Activated CD8-positive, alpha-beta T cell treated with anti-CD3 and anti-CD28 coated beads for 36 hours (primary cell): ENCODE data around the gene LYRM9. TPM values are rescaled to one million over a fixed set of nuclear protein-coding genes. Genes with fewer than 3 reads are reported as not detected.
"Not testable (repeated sequence)": the region's sequence is repeated elsewhere in the genome, so short reads cannot be mapped to it uniquely, and the experiment has no call there.

Source experiments
- ATAC-seq: fragments of 200-7000 bp; cut with Tn5 transposase; one replicate; pipeline ENCODE4 v1.10.0; 2021; ENCODE audit warnings: mild to moderate bottlenecking, moderate library complexity
- CTCF ChIA-PET: fragments of 350-600 bp; sonication (Branson Sonifier 250); formaldehyde crosslinking; loops from one replicate; lab custom pipeline; 2021; ENCODE audit warnings: antibody characterized with exemption; lab: Charles Lee
- POLR2A ChIA-PET: fragments of 350-600 bp; sonication (Branson Sonifier 250); formaldehyde crosslinking; loops from one replicate; lab custom pipeline; 2021; ENCODE audit warnings: antibody characterized with exemption; lab: Charles Lee
- DNase-seq: peaks from one replicate; pipeline ENCODE4 v3.0.0-alpha.2; 2020
- H3K27ac Mint-ChIP-seq: one replicate; pipeline ENCODE4 v1.8.0; 2021; ENCODE audit warnings: mild to moderate bottlenecking, mixed read lengths
- H3K27me3 Mint-ChIP-seq: one replicate; pipeline ENCODE4 v1.8.0; 2021; ENCODE audit warnings: mixed read lengths
- H3K36me3 Mint-ChIP-seq: one replicate; pipeline ENCODE4 v1.8.0; 2021; ENCODE audit warnings: low read depth, mixed read lengths
- H3K4me1 Mint-ChIP-seq: one replicate; pipeline ENCODE4 v1.8.0; 2021; ENCODE audit warnings: low read depth, mixed read lengths
- H3K4me3 Mint-ChIP-seq: one replicate; pipeline ENCODE4 v1.8.0; 2021; ENCODE audit warnings: mild to moderate bottlenecking, moderate library complexity, mixed read lengths
- H3K9me3 Mint-ChIP-seq: one replicate; pipeline ENCODE4 v1.8.0; 2021; ENCODE audit warnings: mixed read lengths
- intact Hi-C: fragments of 100-400 bp; cut with micrococcal nuclease; formaldehyde crosslinking; loops from one replicate; pipeline ENCODE4 v1.10.0; 2022
- total RNA-seq, 2 experiments: library from RNA; stranded (reverse); gene quantifications; one replicate each; pipeline ENCODE4 v1.2.3, GENCODE V29; 2021
- TF ChIP-seq, protein P1 (sequence below): fragments of 200-600 bp; IDR thresholded peaks from one replicate; pipeline ENCODE4 v1.8.0; 2022; ENCODE audit warnings: antibody characterized with exemption, mild to moderate bottlenecking

LYRM9 gene
- total RNA-seq, 2 experiments from 2014 or later = 3.1 to 3.5 TPM

- CTCF ChIA-PET = interaction anchor here (1.2 to 3.2 kb wide), 4 partner anchors 31 to 44 kb away, joined by 3 to 14 read pairs (median 8); no protein-coding TSS in a partner anchor
- intact Hi-C loops = loop anchor here (5.0 kb wide), 1 partner anchor 43 kb away; the partner anchor contains the start of gene LYRM9
- Mint-ChIP-seq H3K27ac (no peak overlapping the region), H3K27me3 (peaks cover 6% of the 10 kb centered on the region), H3K9me3 (peaks cover 3% of the 10 kb centered on the region), H3K36me3 (no peaks in the 10 kb centered on the region), H3K4me1 (peaks cover 20% of the 10 kb centered on the region), H3K4me3 (no peak overlapping the region)
- DNase-seq = no peak
- POLR2A ChIA-PET = no interaction called here
- ATAC-seq = no peak
- TF ChIP-seq, protein P1, sequence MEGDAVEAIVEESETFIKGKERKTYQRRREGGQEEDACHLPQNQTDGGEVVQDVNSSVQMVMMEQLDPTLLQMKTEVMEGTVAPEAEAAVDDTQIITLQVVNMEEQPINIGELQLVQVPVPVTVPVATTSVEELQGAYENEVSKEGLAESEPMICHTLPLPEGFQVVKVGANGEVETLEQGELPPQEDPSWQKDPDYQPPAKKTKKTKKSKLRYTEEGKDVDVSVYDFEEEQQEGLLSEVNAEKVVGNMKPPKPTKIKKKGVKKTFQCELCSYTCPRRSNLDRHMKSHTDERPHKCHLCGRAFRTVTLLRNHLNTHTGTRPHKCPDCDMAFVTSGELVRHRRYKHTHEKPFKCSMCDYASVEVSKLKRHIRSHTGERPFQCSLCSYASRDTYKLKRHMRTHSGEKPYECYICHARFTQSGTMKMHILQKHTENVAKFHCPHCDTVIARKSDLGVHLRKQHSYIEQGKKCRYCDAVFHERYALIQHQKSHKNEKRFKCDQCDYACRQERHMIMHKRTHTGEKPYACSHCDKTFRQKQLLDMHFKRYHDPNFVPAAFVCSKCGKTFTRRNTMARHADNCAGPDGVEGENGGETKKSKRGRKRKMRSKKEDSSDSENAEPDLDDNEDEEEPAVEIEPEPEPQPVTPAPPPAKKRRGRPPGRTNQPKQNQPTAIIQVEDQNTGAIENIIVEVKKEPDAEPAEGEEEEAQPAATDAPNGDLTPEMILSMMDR = no peak
Measured at GRCh38 chr17:27849474-27850185, 43.5 kb downstream of the LYRM9 start.

DNA sequence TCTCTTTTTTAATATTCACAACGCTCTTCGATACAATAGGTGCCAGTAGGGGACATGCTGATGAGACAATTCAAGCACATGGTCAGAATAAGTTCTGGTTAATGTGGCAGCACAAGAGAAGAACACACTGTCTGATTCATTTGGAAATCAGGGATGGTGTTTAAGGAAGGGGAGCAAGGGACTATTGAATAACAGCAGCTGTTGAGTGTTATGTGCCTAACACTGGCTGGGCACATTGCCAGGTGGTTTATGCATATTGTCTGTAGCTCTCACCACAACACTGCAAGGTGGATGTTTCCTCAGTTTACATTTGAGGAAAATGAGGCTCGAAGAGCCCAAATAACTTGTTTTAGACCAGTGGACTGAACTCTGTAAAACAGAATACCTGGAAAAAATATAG, 44.2 kb downstream of the LYRM9 start:
- POLR2A ChIA-PET = no interaction called here
- intact Hi-C loops = loop anchor here (5.0 kb wide), 1 partner anchor 43 kb away; the partner anchor contains the start of gene LYRM9
- peaks cover 3% of the 10 kb centered on the region for H3K9me3 Mint-ChIP-seq
- ATAC-seq (no peak), DNase-seq (no peak)
- TF ChIP-seq, protein P1 = no peak
- peaks cover 2% of the 10 kb centered on the region for H3K27me3 Mint-ChIP-seq
- H3K4me1 Mint-ChIP-seq = peaks cover 20% of the 10 kb centered on the region
- no peak overlapping the region for H3K4me3 Mint-ChIP-seq
- no peaks in the 10 kb centered on the region for H3K36me3 Mint-ChIP-seq
- CTCF ChIA-PET = interaction anchor here (1.2 to 3.1 kb wide), 3 partner anchors 32 to 45 kb away, joined by 3 to 13 read pairs (median 4); no protein-coding TSS in a partner anchor
- no peak overlapping the region for H3K27ac Mint-ChIP-seq

GRCh38 chr17:27846808-27847307, 46.3 kb downstream of the LYRM9 start:
- H3K4me1 Mint-ChIP-seq = peaks cover 20% of the 10 kb centered on the region
- H3K9me3 Mint-ChIP-seq, DNase-seq, H3K27me3 Mint-ChIP-seq, H3K36me3 Mint-ChIP-seq: not testable (repeated sequence)
- peak overlapping the region; percentile 84 for H3K27ac Mint-ChIP-seq
- CTCF ChIA-PET = interaction anchor here (1.0 to 3.1 kb wide), 5 partner anchors 8 to 47 kb away, joined by 3 to 13 read pairs (median 7); partner anchors contain the start of gene LYRM9
- POLR2A ChIA-PET = interaction anchor here (0.6 to 1.2 kb wide), 3 partner anchors 18 to 353 kb away, joined by 3 read pairs; no protein-coding TSS in a partner anchor
- H3K4me3 Mint-ChIP-seq = peak overlapping the region; percentile 63
- peak; percentile 10 for ATAC-seq
- intact Hi-C loops = loop anchor here (5.0 kb wide), 1 partner anchor 45 kb away; the partner anchor contains the start of gene LYRM9

- peak; percentile 48 for DNase-seq
- intact Hi-C loops = loop anchor here (5.0 kb wide), 1 partner anchor 46 kb away; the partner anchor contains the start of gene LYRM9
- POLR2A ChIA-PET = interaction anchor here (0.6 to 1.2 kb wide), 3 partner anchors 11 to 29 kb away, joined by 3 read pairs; no protein-coding TSS in a partner anchor
- TF ChIP-seq, protein P1 = no peak
- H3K9me3 Mint-ChIP-seq = peaks cover 3% of the 10 kb centered on the region
- H3K27ac Mint-ChIP-seq = peak overlapping the region; percentile 84
- CTCF ChIA-PET = interaction anchor here (1.2 to 3.1 kb wide), 4 partner anchors 9 to 48 kb away, joined by 4 to 13 read pairs (median 9); partner anchors contain the start of gene LYRM9
- peak; percentile 79 for ATAC-seq
- H3K4me1 Mint-ChIP-seq = peaks cover 20% of the 10 kb centered on the region
- H3K36me3 Mint-ChIP-seq = no peaks in the 10 kb centered on the region
- H3K4me3 Mint-ChIP-seq = peak overlapping the region; percentile 63
- no peaks in the 10 kb centered on the region for H3K27me3 Mint-ChIP-seq
Measured at GRCh38 chr17:27846042-27846655, 47.0 kb downstream of the LYRM9 start.
